Activated CD4-positive, alpha-beta memory T cell treated with anti-CD3 and anti-CD28 coated beads, Interleukin-2, amount 10 ng/mL, durations not matched to agents 7 days and 5 days (primary cell): ENCODE measurements around the gene BMPR1B. TPM values are rescaled to one million over a fixed set of nuclear protein-coding genes. Genes with fewer than 3 reads are reported as not detected.

ENCODE experiments used
- CTCF ChIA-PET: fragments of 350-600 bp; sonication (Branson Sonifier 250); formaldehyde crosslinking; loops from one replicate; lab custom pipeline; 2021; ENCODE audit warnings: antibody characterized with exemption, inconsistent platforms; lab: Charles Lee
- POLR2A ChIA-PET: fragments of 350-600 bp; sonication (Branson Sonifier 250); formaldehyde crosslinking; loops from one replicate; lab custom pipeline; 2021; ENCODE audit warnings: antibody characterized with exemption; lab: Charles Lee
- DNase-seq: peaks from one replicate; pipeline ENCODE4 v3.0.0-alpha.2; 2020
- H3K27ac Mint-ChIP-seq: one replicate; pipeline ENCODE4 v1.8.0; 2021; ENCODE audit warnings: mild to moderate bottlenecking, mixed read lengths
- H3K27me3 Mint-ChIP-seq: one replicate; pipeline ENCODE4 v1.8.0; 2021; ENCODE audit warnings: mixed read lengths
- H3K36me3 Mint-ChIP-seq: one replicate; pipeline ENCODE4 v1.8.0; 2021; ENCODE audit warnings: low read depth, mixed read lengths
- H3K4me1 Mint-ChIP-seq: one replicate; pipeline ENCODE4 v1.8.0; 2021; ENCODE audit warnings: mixed read lengths
- H3K4me3 Mint-ChIP-seq: one replicate; pipeline ENCODE4 v1.8.0; 2021; ENCODE audit warnings: mild to moderate bottlenecking, mixed read lengths
- H3K9me3 Mint-ChIP-seq: one replicate; pipeline ENCODE4 v1.8.0; 2021; ENCODE audit warnings: mixed read lengths
- total RNA-seq, 2 experiments: library from RNA; stranded (reverse); gene quantifications; one replicate each; pipeline ENCODE4 v1.2.3, GENCODE V29; 2021

Gene BMPR1B
- total RNA-seq, 2 experiments from 2014 or later = not detected

GRCh38 chr4:94741304-94741703 lies 16.5 kb upstream of the BMPR1B start:
- Mint-ChIP-seq H3K36me3 (no peaks in the 10 kb centered on the region), H3K9me3 (no peaks in the 10 kb centered on the region), H3K4me1 (no peaks in the 10 kb centered on the region), H3K27me3 (peaks cover 8% of the 10 kb centered on the region), H3K4me3 (no peak overlapping the region), H3K27ac (no peak overlapping the region)
- POLR2A ChIA-PET = no interaction called here
- no peak for DNase-seq
- CTCF ChIA-PET = no interaction called here

- DNase-seq = no peak
- no peak overlapping the region for H3K4me3 Mint-ChIP-seq
- POLR2A ChIA-PET = no interaction called here
- CTCF ChIA-PET = no interaction called here
- H3K27ac Mint-ChIP-seq = no peak overlapping the region
- H3K9me3 Mint-ChIP-seq = no peaks in the 10 kb centered on the region
- H3K27me3 Mint-ChIP-seq = peaks cover 8% of the 10 kb centered on the region
- H3K4me1 Mint-ChIP-seq = no peaks in the 10 kb centered on the region
- no peaks in the 10 kb centered on the region for H3K36me3 Mint-ChIP-seq
Measured at GRCh38 chr4:94743838-94744237, 13.9 kb upstream of the BMPR1B start.

- Mint-ChIP-seq H3K4me1 (no peaks in the 10 kb centered on the region), H3K9me3 (no peaks in the 10 kb centered on the region), H3K27ac (no peak overlapping the region), H3K27me3 (peaks cover 10% of the 10 kb centered on the region), H3K4me3 (no peak overlapping the region), H3K36me3 (no peaks in the 10 kb centered on the region)
- ChIA-PET POLR2A (no interaction called here), CTCF (no interaction called here)
- no peak for DNase-seq
Measured at GRCh38 chr4:94744850-94745249, 12.9 kb upstream of the BMPR1B start.

GRCh38 chr4:94746746-94747145 lies 11.0 kb upstream of the BMPR1B start:
- Mint-ChIP-seq H3K36me3 (no peaks in the 10 kb centered on the region), H3K27me3 (peaks cover 8% of the 10 kb centered on the region), H3K4me1 (no peaks in the 10 kb centered on the region), H3K9me3 (no peaks in the 10 kb centered on the region), H3K4me3 (no peak overlapping the region), H3K27ac (no peak overlapping the region)
- ChIA-PET POLR2A (no interaction called here), CTCF (no interaction called here)
- DNase-seq = no peak

GRCh38 chr4:94758141-94758699 lies 465 bp downstream of the BMPR1B start:
- Mint-ChIP-seq H3K36me3 (no peaks in the 10 kb centered on the region), H3K27ac (no peak overlapping the region), H3K9me3 (no peaks in the 10 kb centered on the region), H3K4me1 (peaks cover 10% of the 10 kb centered on the region), H3K4me3 (no peak overlapping the region), H3K27me3 (peaks cover 71% of the 10 kb centered on the region)
- DNase-seq = no peak
- CTCF ChIA-PET = no interaction called here
- POLR2A ChIA-PET = no interaction called here

GRCh38 chr4:94758700-94759399 lies 1.1 kb downstream of the BMPR1B start:
- H3K9me3 Mint-ChIP-seq = no peaks in the 10 kb centered on the region
- no peaks in the 10 kb centered on the region for H3K36me3 Mint-ChIP-seq
- no peak overlapping the region for H3K4me3 Mint-ChIP-seq
- ChIA-PET POLR2A (no interaction called here), CTCF (no interaction called here)
- H3K27me3 Mint-ChIP-seq = peaks cover 67% of the 10 kb centered on the region
- peaks cover 10% of the 10 kb centered on the region for H3K4me1 Mint-ChIP-seq
- no peak overlapping the region for H3K27ac Mint-ChIP-seq
- no peak for DNase-seq

- DNase-seq = no peak
- ChIA-PET CTCF (no interaction called here), POLR2A (no interaction called here)
- peaks cover 66% of the 10 kb centered on the region for H3K27me3 Mint-ChIP-seq
- H3K27ac Mint-ChIP-seq = no peak overlapping the region
- peaks cover 10% of the 10 kb centered on the region for H3K4me1 Mint-ChIP-seq
- no peak overlapping the region for H3K4me3 Mint-ChIP-seq
- H3K36me3 Mint-ChIP-seq = no peaks in the 10 kb centered on the region
- H3K9me3 Mint-ChIP-seq = no peaks in the 10 kb centered on the region
Measured at GRCh38 chr4:94759767-94760211, 2.0 kb downstream of the BMPR1B start.

GRCh38 chr4:94762326-94762725 lies 4.6 kb downstream of the BMPR1B start:
- peaks cover 6% of the 10 kb centered on the region for H3K4me1 Mint-ChIP-seq
- H3K36me3 Mint-ChIP-seq = no peaks in the 10 kb centered on the region
- POLR2A ChIA-PET = no interaction called here
- CTCF ChIA-PET = no interaction called here
- no peak overlapping the region for H3K27ac Mint-ChIP-seq
- no peak overlapping the region for H3K4me3 Mint-ChIP-seq
- no peak for DNase-seq
- peaks cover 44% of the 10 kb centered on the region for H3K27me3 Mint-ChIP-seq
- H3K9me3 Mint-ChIP-seq = no peaks in the 10 kb centered on the region

- peaks cover 5% of the 10 kb centered on the region for H3K4me1 Mint-ChIP-seq
- POLR2A ChIA-PET = no interaction called here
Measured at GRCh38 chr4:94763005-94763404, 5.2 kb downstream of the BMPR1B start.

GRCh38 chr4:94763500-94763899 lies 5.7 kb downstream of the BMPR1B start:
- POLR2A ChIA-PET = no interaction called here
- Mint-ChIP-seq H3K27ac (no peak overlapping the region), H3K4me1 (peaks cover 5% of the 10 kb centered on the region), H3K4me3 (no peak overlapping the region), H3K36me3 (no peaks in the 10 kb centered on the region), H3K9me3 (no peaks in the 10 kb centered on the region), H3K27me3 (peaks cover 42% of the 10 kb centered on the region)
- no peak for DNase-seq
- CTCF ChIA-PET = no interaction called here

More at GRCh38 chr4:94763005-94763404, 5.2 kb downstream of the BMPR1B start:
- no peaks in the 10 kb centered on the region for H3K36me3 Mint-ChIP-seq
- no peak for DNase-seq
- no peak overlapping the region for H3K4me3 Mint-ChIP-seq
- CTCF ChIA-PET = no interaction called here
- H3K9me3 Mint-ChIP-seq = no peaks in the 10 kb centered on the region
- no peak overlapping the region for H3K27ac Mint-ChIP-seq
- H3K27me3 Mint-ChIP-seq = peaks cover 41% of the 10 kb centered on the region

GRCh38 chr4:94764069-94764468 lies 6.3 kb downstream of the BMPR1B start:
- Mint-ChIP-seq H3K36me3 (no peaks in the 10 kb centered on the region), H3K9me3 (no peaks in the 10 kb centered on the region), H3K4me3 (no peak overlapping the region), H3K4me1 (no peaks in the 10 kb centered on the region), H3K27ac (no peak overlapping the region), H3K27me3 (peaks cover 36% of the 10 kb centered on the region)
- CTCF ChIA-PET = no interaction called here
- no peak for DNase-seq
- POLR2A ChIA-PET = no interaction called here

- ChIA-PET CTCF (no interaction called here), POLR2A (no interaction called here)
- no peaks in the 10 kb centered on the region for H3K36me3 Mint-ChIP-seq
- H3K9me3 Mint-ChIP-seq = no peaks in the 10 kb centered on the region
- peaks cover 26% of the 10 kb centered on the region for H3K27me3 Mint-ChIP-seq
- H3K27ac Mint-ChIP-seq = no peak overlapping the region
- H3K4me1 Mint-ChIP-seq = no peaks in the 10 kb centered on the region
- no peak for DNase-seq
- H3K4me3 Mint-ChIP-seq = no peak overlapping the region
Measured at GRCh38 chr4:94765174-94765573, 7.4 kb downstream of the BMPR1B start.

GRCh38 chr4:94765648-94766047 lies 7.9 kb downstream of the BMPR1B start:
- Mint-ChIP-seq H3K27me3 (peaks cover 23% of the 10 kb centered on the region), H3K4me1 (no peaks in the 10 kb centered on the region), H3K9me3 (no peaks in the 10 kb centered on the region), H3K4me3 (no peak overlapping the region), H3K27ac (no peak overlapping the region), H3K36me3 (no peaks in the 10 kb centered on the region)
- CTCF ChIA-PET = no interaction called here
- POLR2A ChIA-PET = no interaction called here
- no peak for DNase-seq

- peaks cover 15% of the 10 kb centered on the region for H3K27me3 Mint-ChIP-seq
- H3K4me1 Mint-ChIP-seq = no peaks in the 10 kb centered on the region
- H3K27ac Mint-ChIP-seq = no peak overlapping the region
- no peak for DNase-seq
- POLR2A ChIA-PET = no interaction called here
- no peaks in the 10 kb centered on the region for H3K9me3 Mint-ChIP-seq
- H3K4me3 Mint-ChIP-seq = no peak overlapping the region
- CTCF ChIA-PET = no interaction called here
- no peaks in the 10 kb centered on the region for H3K36me3 Mint-ChIP-seq
Measured at GRCh38 chr4:94766856-94767255, 9.1 kb downstream of the BMPR1B start.
